Natural killer cell (primary cell): ENCODE measurements around the gene TAPBP. TPM values are rescaled to one million over a fixed set of nuclear protein-coding genes. Genes with fewer than 3 reads are reported as not detected.

Source experiments
- ATAC-seq, 3 donors: fragments of 150-1000 bp in 2 of 3; fragments of 200-7000 bp in 1 of 3; cut with Tn5 transposase; 1 replicate in 1 of 3; 2 replicates in 2 of 3; pipeline ENCODE4 v1.10.0; 2021; ENCODE audit warnings: mild to moderate bottlenecking in 2 of 3, moderate library complexity in 2 of 3
- DNase-seq, 2 donors: peaks; one replicate each; pipeline versions ENCODE4 v3.0.0 to v3.0.0-alpha.2; 2013 to 2021; ENCODE audit warnings: mixed read lengths in 1 of 2
- H3K27ac ChIP-seq: one replicate; pipeline ENCODE4 v1.5.1; 2013; ENCODE audit warnings: mild to moderate bottlenecking, low read length
- H3K27me3 ChIP-seq: one replicate; pipeline ENCODE4 v1.6.1; 2013; ENCODE audit warnings: low read length; ENCODE audit not compliant: control insufficient read depth, insufficient read depth
- H3K36me3 ChIP-seq: one replicate; pipeline ENCODE4 v1.6.1; 2013; ENCODE audit warnings: low read length; ENCODE audit not compliant: control insufficient read depth, insufficient read depth
- H3K4me1 ChIP-seq: one replicate; pipeline ENCODE4 v1.6.1; 2013; ENCODE audit warnings: low read length; ENCODE audit not compliant: control insufficient read depth, insufficient read depth
- H3K4me3 ChIP-seq: one replicate; pipeline ENCODE4 v1.5.1; 2013; ENCODE audit warnings: low read length
- H3K9me3 ChIP-seq: one replicate; pipeline ENCODE4 v1.6.1; 2013; ENCODE audit warnings: low read length; ENCODE audit not compliant: control insufficient read depth, insufficient read depth
- H3K27ac Mint-ChIP-seq, 2 donors: one replicate each; pipeline ENCODE4 v1.8.0; 2022; ENCODE audit warnings: mild to moderate bottlenecking in 2 of 2, mixed read lengths in 2 of 2, moderate library complexity in 1 of 2
- H3K27me3 Mint-ChIP-seq, 2 donors: one replicate each; pipeline ENCODE4 v1.8.0; 2022; ENCODE audit warnings: low read depth in 2 of 2, mixed read lengths in 2 of 2
- H3K36me3 Mint-ChIP-seq: one replicate; pipeline ENCODE4 v1.8.0; 2022; ENCODE audit warnings: mixed read lengths
- H3K4me1 Mint-ChIP-seq, 2 donors: one replicate each; pipeline ENCODE4 v1.8.0; 2022; ENCODE audit warnings: mixed read lengths in 2 of 2
- H3K4me3 Mint-ChIP-seq: one replicate; pipeline ENCODE4 v1.8.0; 2022; ENCODE audit warnings: mild to moderate bottlenecking, moderate library complexity, mixed read lengths
- H3K9me3 Mint-ChIP-seq, 2 donors: one replicate each; pipeline ENCODE4 v1.8.0; 2022; ENCODE audit warnings: mixed read lengths in 2 of 2
- CTCF ChIP-seq: fragments of 200-600 bp; IDR thresholded peaks from one replicate; pipeline ENCODE4 v1.8.0; 2022; ENCODE audit warnings: antibody characterized with exemption
- WGBS: methylation state at CpG from one replicate; pipeline ENCODE4 v1.1.7; 2013; ENCODE audit warnings: missing lambda C conversion rate; ENCODE audit not compliant: insufficient coverage; 5-methylcytosine and 5-hydroxymethylcytosine counted together
- intact Hi-C: fragments of 100-400 bp; cut with micrococcal nuclease; formaldehyde crosslinking; loops from one replicate; pipeline ENCODE4 v1.14.2; 2022
- total RNA-seq, 4 donors: library from RNA; stranded (reverse); fragments of 120-200 nt in 1 of 4; gene quantifications; one replicate each; pipeline versions ENCODE4 v1.2.3 to v1.2.4, GENCODE V29; 2013 to 2022

TAPBP gene
- total RNA-seq, 3 donors from 2014 or later (not counting 1 experiment from before 2014, with no cell fraction given), result 404 to 457 (median 446) TPM

GRCh38 chr6:33329058-33329457 is 15.2 kb upstream of the TAPBP start:
- Mint-ChIP-seq H3K27me3 (no peaks in the 10 kb centered on the region), H3K27ac (no peak overlapping the region), H3K36me3 (no peaks in the 10 kb centered on the region), H3K4me3 (no peak overlapping the region), H3K4me1 (peaks cover 3 to 5% of the 10 kb centered on the region in 2 donors), H3K9me3 (no peaks in the 10 kb centered on the region)
- Histone ChIP-seq H3K4me3 (no peak overlapping the region), H3K27ac (no peak overlapping the region), H3K36me3 (no peaks in the 10 kb centered on the region), H3K27me3 (no peaks in the 10 kb centered on the region), H3K9me3 (no peaks in the 10 kb centered on the region), H3K4me1 (peaks cover 4% of the 10 kb centered on the region)
- TF ChIP-seq CTCF, result no peak
- intact Hi-C loops, result no loop called here
- ATAC-seq (no peak), DNase-seq (no peak)
- WGBS, result 94% methylated on average over 5 of the region's 5 CpGs

DNA sequence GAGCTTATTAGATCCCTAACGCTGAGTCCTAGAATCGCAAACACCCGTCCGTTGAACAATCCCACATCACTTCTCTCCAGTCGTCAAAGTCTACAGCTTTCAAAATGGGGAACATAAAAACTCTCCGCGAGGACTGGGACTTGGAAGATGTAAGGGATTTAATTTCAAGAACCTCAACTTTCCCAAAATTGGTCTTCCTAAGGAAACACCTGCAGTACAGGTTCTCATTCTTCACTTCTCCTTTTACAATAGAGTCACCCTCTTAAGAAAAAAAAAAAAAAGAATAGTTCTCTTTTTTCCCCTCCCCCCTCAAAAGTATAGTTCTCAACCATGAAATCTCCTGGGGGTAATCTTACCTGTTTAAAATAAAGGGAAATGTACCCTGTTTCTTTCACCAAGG is 10.2 kb upstream of the TAPBP start:
- intact Hi-C loops, result no loop called here
- Mint-ChIP-seq H3K4me1 (peaks cover 44 to 51% of the 10 kb centered on the region in 2 donors), H3K9me3 (no peaks in the 10 kb centered on the region), H3K4me3 (peak overlapping the region; percentile 99), H3K27ac (peak overlapping the region; percentile 98), H3K27me3 (no peaks in the 10 kb centered on the region), H3K36me3 (peaks cover 13% of the 10 kb centered on the region)
- WGBS, result 11% methylated on average over 5 of the region's 7 CpGs
- no peaks in the 10 kb centered on the region for H3K9me3 ChIP-seq
- no peak for ATAC-seq
- no peak for TF ChIP-seq CTCF
- no peaks in the 10 kb centered on the region for H3K27me3 ChIP-seq
- peaks cover 40% of the 10 kb centered on the region for H3K4me1 ChIP-seq
- peaks cover 24% of the 10 kb centered on the region for H3K36me3 ChIP-seq
- peak overlapping the region; percentile 67 for H3K4me3 ChIP-seq
- peak overlapping the region; percentile 85 for H3K27ac ChIP-seq
- no peak for DNase-seq

- Mint-ChIP-seq H3K4me1 (peaks cover 50 to 57% of the 10 kb centered on the region in 2 donors), H3K27me3 (no peaks in the 10 kb centered on the region), H3K9me3 (no peaks in the 10 kb centered on the region), H3K27ac (peak overlapping the region; percentile 98), H3K36me3 (peaks cover 18% of the 10 kb centered on the region), H3K4me3 (peak overlapping the region; percentile 99)
- no peak for TF ChIP-seq CTCF
- Histone ChIP-seq H3K4me3 (peak overlapping the region; percentile 67), H3K36me3 (peaks cover 29% of the 10 kb centered on the region), H3K9me3 (no peaks in the 10 kb centered on the region), H3K27ac (peak overlapping the region; percentile 85), H3K27me3 (no peaks in the 10 kb centered on the region), H3K4me1 (peaks cover 46% of the 10 kb centered on the region)
- intact Hi-C loops, result loop anchor here (1.0 kb wide), 4 partner anchors 22 to 87 kb away; partner anchors contain the start of genes KIFC1, PFDN6 and WDR46
- ATAC-seq (no peak), DNase-seq (no peak)
- WGBS, result 1% methylated on average over 12 of the region's 12 CpGs
These were observed 9.7 kb upstream of the TAPBP start for GRCh38 chr6:33323623-33323948.

GRCh38 chr6:33321227-33321626 is 7.3 kb upstream of the TAPBP start:
- WGBS, result 91% methylated on average over 9 of the region's 9 CpGs
- Mint-ChIP-seq H3K27me3 (no peaks in the 10 kb centered on the region), H3K4me1 (peaks cover 64 to 75% of the 10 kb centered on the region in 2 donors), H3K36me3 (peaks cover 25% of the 10 kb centered on the region), H3K4me3 (peak overlapping the region; percentile 86), H3K27ac (peak overlapping the region; percentile 98), H3K9me3 (no peaks in the 10 kb centered on the region)
- peaks cover 64% of the 10 kb centered on the region for H3K4me1 ChIP-seq
- intact Hi-C loops, result no loop called here
- DNase-seq (no peak), ATAC-seq (no peak)
- H3K27me3 ChIP-seq, result no peaks in the 10 kb centered on the region
- TF ChIP-seq CTCF, result no peak
- H3K4me3 ChIP-seq, result no peak overlapping the region
- no peaks in the 10 kb centered on the region for H3K9me3 ChIP-seq
- H3K36me3 ChIP-seq, result peaks cover 33% of the 10 kb centered on the region
- H3K27ac ChIP-seq, result peak overlapping the region; percentile 85
